K562 (cell line): ENCODE results near the gene LRRC43. TPM values are rescaled to one million over a fixed set of nuclear protein-coding genes. Genes with fewer than 3 reads are reported as not detected.

Experiments used
- CBFA2T2 ChIP-seq: fragments of 450-650 bp; conservative IDR thresholded peaks from 2 replicates; pipeline ENCODE4 v1.6.1; 2017; ENCODE audit warnings: mild to moderate bottlenecking
- CREB3 ChIP-seq: fragments of 450-650 bp; conservative IDR thresholded peaks from 2 replicates; pipeline ENCODE4 v1.6.1; 2016; ENCODE audit warnings: missing genetic modification characterization, low read depth, mild to moderate bottlenecking, missing compliant biosample characterization, moderate library complexity
- EWSR1 ChIP-seq: fragments of 450-650 bp; IDR thresholded peaks from 2 replicates; pipeline ENCODE4 v1.6.1; 2018; ENCODE audit warnings: borderline replicate concordance, mild to moderate bottlenecking, low read depth, moderate library complexity; ENCODE audit not compliant: partially characterized antibody
- HMGN3 ChIP-seq: IDR thresholded peaks from 2 replicates; pipeline ENCODE4 v1.6.1; 2011; ENCODE audit warnings: borderline replicate concordance, low read depth, mild to moderate bottlenecking, mixed read lengths, low read length; ENCODE audit not compliant: insufficient read length; ENCODE audit errors: extremely low read depth
- KAT2B ChIP-seq: IDR thresholded peaks from one replicate; pipeline ENCODE4 v1.6.1; 2012; ENCODE audit warnings: low read depth, mild to moderate bottlenecking, control low read depth, inconsistent platforms, low read length, moderate library complexity
- SNRNP70 ChIP-seq: fragments of 200-400 bp; formaldehyde crosslinking; optimal IDR thresholded peaks from 2 replicates; pipeline ENCODE3; 2017; ENCODE audit warnings: low read depth, low read length
- ZNF407 ChIP-seq: fragments of 450-650 bp; IDR thresholded peaks from 2 replicates; pipeline ENCODE4 v1.6.1; 2016; ENCODE audit warnings: low read depth
- polyA plus RNA-seq, 8 experiments: library from polyadenylated mRNA; depleted of rRNA in 4 of 8; stranded (reverse) in 5 of 8; unstranded in 3 of 8; fragments of >200 nt; fragmentation: Nextera tagmentation in 2 of 8; fragmentation: Illumina TruSeq in 1 of 8; extraction: Ambion mirVana in 2 of 8; extraction: Trizol in 1 of 8; gene quantifications; 2 replicates each; pipeline versions ENCODE4 v1.2.1 to v1.2.3, GENCODE V29; 2011 to 2014; ENCODE audit warnings: inconsistent platforms in 1 of 8, missing spikeins in 1 of 8
- total RNA-seq, 7 experiments: library from RNA; depleted of rRNA in 6 of 7; stranded (reverse); fragments of >200 nt in 6 of 7; fragmentation: Illumina TruSeq in 2 of 7; extraction: Trizol in 2 of 7; gene quantifications; 2 replicates each; pipeline versions ENCODE4 v1.2.1 to v1.2.3, GENCODE V29; 2011 to 2021; ENCODE audit warnings: low replicate concordance in 1 of 7

The LRRC43 gene
- total and polyA plus RNA-seq, 9 of the 15 experiments (the other 6 are each of a cell fraction or from before 2014, with no cell fraction given), result 0.19 TPM; not detected in 8

DNA sequence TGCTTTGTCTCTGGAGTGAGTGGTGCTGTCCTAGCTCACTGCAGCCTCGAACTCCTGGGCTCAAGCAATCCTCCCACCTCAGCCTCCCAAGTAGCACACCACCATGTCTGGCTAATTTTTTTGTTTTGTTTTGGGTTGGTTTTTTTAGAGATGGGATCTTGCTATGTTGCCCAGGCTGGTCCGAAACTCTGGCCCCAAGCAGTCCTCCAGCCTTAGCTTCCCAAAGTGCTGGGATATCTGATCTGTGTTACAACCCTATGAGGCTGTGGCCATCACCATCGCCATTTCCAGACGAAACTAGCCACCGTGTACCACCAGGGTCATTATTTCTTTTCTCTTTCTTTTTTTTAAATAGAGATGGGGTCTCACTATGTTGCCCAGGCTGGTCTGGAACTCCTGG is 11.5 kb upstream of the LRRC43 start (continued):
- TF ChIP-seq KAT2B (no peak), HMGN3 (no peak), ZNF407 (no peak), CREB3 (no peak), CBFA2T2 (no peak), SNRNP70 (no peak), EWSR1 (no peak)
- TF ChIP-seq, all 486 proteins: peak for 3
